Measurements from ENCODE around the gene POTEM.
"Not testable (repeated sequence)": the region's sequence is repeated elsewhere in the genome, so short reads cannot be mapped to it uniquely, and the experiment has no call there.

Gene POTEM

DNA sequence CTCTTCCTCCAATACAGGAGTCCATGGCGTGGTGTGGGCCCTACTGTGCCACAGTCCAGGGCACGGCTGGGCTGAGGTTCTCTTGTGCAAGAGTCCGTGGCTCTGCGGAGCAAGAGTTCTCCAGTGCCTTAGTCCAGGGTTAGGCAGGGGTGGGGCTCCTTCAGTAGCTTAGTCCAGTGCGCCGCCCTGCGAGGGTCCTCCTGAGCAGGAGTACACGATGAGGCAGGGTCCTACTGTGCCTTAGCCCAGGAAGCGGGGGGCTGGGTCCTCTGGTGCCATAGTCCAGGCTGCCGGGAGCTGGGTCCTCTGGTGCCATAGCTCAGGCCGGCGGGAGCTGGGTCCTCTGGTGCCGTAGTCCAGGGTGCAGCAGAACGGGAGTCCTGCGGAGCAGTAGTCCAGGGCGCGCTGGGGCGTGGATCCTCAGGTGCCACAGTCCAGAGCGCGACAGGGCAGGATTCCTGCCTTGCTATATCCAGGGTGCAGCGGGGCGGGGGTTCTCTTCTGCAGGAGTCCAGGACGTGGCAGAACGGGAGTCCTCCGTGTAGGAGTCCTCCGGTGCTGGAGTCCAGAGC is 69.7 kb downstream of the POTEM start:
- not testable (repeated sequence) for DNase-seq (ENCODE audit: extremely low read depth in 1 of 2, low read depth in 1 of 2)

DNA sequence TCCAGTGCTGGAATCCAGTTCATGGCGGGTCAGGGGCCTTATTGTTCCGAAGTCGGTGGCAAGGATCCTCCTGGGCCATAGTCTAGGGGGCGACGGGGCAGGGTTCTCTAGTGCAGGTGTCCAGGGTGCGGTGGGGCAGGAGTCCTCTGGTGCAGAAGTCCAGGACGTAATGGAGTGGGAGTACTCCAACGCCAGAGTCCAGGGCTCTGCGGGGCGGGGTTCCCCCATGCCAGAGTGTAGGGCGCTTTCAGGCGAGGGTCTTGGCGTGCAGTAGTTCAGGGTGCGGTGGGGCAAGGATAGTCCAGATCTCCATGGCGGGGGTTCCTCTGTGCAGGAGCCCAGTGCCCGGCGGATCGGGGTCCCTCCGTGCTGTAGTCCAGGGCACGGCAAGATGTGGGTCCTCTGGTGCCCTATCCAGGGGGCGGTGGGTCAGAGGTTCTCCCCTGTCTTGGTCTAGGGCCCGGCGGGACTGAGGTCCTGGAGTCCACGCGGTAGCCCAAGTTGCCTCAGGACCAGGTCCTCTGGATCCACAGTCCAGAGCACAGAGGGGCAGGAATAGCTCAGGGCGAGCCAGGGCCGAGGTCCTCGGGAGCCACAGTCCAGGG is 70.9 kb downstream of the POTEM start:
- DNase-seq (ENCODE audit: extremely low read depth in 1 of 2, low read depth in 1 of 2): not testable (repeated sequence)

GRCh38 chr14:19038785-19039184 is 71.6 kb downstream of the POTEM start:
- DNase-seq (ENCODE audit: extremely low read depth in 1 of 2, low read depth in 1 of 2): not testable (repeated sequence)

GRCh38 chr14:19043384-19043783 is 76.2 kb downstream of the POTEM start:
- not testable (repeated sequence) for DNase-seq (ENCODE audit: extremely low read depth in 1 of 2, low read depth in 1 of 2)

All from activated CD8-positive, alpha-beta memory T cell treated with anti-CD3 and anti-CD28 coated beads for 1 hour (primary cell).